GM06990 (cell line): ENCODE data around the gene DAPK2.
"Not testable (repeated sequence)": the region's sequence is repeated elsewhere in the genome, so short reads cannot be mapped to it uniquely, and the experiment has no call there.

ENCODE experiments used
- DNase-seq: peaks from one replicate; pipeline ENCODE4 v3.0.0-alpha.2; 2011; ENCODE audit not compliant: insufficient read length; ENCODE audit errors: extremely low read depth
- H3K27me3 ChIP-seq: replicated peaks from 2 replicates; pipeline ENCODE4 v1.6.0; 2011; ENCODE audit warnings: low read length; ENCODE audit not compliant: control insufficient read depth, insufficient read depth
- H3K36me3 ChIP-seq: 2 replicates; pipeline ENCODE4 v1.5.1; 2011; ENCODE audit warnings: low read length; ENCODE audit not compliant: control insufficient read depth, insufficient read depth
- H3K4me3 ChIP-seq: replicated peaks from 2 replicates; pipeline ENCODE4 v1.5.1; 2011; ENCODE audit warnings: low read depth, mild to moderate bottlenecking, control low read depth, low read length
- TF ChIP-seq, protein P1 (sequence below): IDR thresholded peaks from 2 replicates; pipeline ENCODE4 v1.5.1; 2011; ENCODE audit warnings: low read length, control low read depth, mild to moderate bottlenecking, inconsistent platforms; ENCODE audit not compliant: insufficient read depth, poor library complexity, severe bottlenecking

DAPK2 gene

DNA sequence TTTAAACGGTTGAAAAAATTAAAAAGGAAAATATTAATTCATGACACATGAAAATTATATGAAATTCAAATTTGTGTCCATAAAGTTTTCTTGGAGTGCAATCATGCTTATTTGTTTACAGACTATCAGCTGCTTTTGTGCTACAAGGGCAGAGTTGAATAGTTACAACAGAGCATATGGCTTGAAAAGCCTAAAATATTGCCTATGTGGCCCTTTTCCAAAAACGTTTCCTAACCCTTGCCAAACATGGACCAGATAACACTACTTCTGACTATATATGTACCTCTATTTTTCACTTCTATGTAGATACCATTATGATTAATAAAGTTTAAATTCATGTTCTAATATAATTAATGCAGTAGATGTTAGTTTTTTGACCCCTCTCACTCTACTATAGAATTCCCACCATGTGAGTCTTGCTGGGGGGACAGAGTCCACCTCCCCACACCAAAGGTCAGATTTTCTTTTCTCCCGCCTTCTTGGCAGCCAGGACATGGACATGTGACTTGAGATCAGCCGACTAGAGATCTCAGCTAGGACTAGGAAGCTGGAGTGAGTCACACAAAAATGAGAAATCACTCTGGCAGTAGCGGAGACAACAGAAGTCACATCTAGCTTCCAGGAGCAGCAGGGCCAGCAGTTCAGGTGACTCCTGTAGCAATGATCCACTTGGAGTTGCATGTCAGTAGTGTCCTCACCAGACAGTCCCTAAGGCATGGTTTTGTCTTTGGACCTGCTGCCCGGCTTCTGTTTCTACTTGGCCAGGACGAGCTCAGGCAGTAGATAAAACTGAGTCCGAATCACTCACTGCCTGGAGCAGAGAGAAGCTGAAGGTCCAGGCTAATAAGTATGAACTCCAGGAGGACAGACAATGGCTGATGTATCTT lies 24.9 kb upstream of the DAPK2 start:
- Histone ChIP-seq H3K36me3 (peaks cover 12% of the 10 kb centered on the region), H3K27me3 (no peaks in the 10 kb centered on the region), H3K4me3 (no peak overlapping the region)
- TF ChIP-seq, protein P1, sequence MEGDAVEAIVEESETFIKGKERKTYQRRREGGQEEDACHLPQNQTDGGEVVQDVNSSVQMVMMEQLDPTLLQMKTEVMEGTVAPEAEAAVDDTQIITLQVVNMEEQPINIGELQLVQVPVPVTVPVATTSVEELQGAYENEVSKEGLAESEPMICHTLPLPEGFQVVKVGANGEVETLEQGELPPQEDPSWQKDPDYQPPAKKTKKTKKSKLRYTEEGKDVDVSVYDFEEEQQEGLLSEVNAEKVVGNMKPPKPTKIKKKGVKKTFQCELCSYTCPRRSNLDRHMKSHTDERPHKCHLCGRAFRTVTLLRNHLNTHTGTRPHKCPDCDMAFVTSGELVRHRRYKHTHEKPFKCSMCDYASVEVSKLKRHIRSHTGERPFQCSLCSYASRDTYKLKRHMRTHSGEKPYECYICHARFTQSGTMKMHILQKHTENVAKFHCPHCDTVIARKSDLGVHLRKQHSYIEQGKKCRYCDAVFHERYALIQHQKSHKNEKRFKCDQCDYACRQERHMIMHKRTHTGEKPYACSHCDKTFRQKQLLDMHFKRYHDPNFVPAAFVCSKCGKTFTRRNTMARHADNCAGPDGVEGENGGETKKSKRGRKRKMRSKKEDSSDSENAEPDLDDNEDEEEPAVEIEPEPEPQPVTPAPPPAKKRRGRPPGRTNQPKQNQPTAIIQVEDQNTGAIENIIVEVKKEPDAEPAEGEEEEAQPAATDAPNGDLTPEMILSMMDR = no peak
- DNase-seq = no peak

DNA sequence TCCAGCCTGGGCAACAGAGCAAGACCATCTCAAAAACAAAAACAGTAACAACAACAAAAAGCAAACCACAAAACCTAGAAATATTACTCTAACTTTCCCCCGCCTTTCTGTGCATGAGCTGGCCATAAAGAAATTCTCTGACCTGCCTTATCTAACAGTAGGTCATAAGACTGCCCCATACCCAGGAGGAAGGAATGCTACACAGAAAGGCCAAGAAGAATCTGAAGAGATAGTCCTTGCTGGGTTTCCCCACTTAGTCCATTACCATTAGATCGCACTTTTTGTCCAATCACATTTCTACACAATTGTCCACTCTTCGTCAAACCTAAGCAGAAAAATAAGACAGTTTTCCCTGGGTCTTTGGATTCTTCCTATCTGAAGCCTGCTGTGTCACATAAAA lies 23.8 kb upstream of the DAPK2 start:
- TF ChIP-seq, protein P1 = no peak
- Histone ChIP-seq H3K4me3 (no peak overlapping the region), H3K27me3 (no peaks in the 10 kb centered on the region), H3K36me3 (peaks cover 12% of the 10 kb centered on the region)
- no peak for DNase-seq

DNA sequence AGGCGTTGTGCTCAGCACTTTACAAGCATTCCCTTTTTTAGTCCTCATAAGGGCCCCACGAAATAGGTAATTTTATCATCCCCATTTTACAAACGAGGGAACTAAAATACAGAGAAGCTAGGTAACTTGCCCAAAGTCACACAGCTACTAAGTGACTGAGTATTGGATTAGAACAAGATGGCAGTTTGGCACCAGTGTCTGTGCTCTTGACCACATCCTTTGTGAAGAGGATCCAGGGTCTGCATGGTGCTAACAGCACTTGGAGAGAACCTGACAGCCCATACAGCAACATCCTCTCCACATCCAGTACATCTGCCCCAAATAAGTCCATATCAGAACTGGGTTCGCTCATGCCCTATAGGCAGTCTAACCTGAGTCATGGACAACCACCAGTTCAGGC lies 21.8 kb upstream of the DAPK2 start:
- DNase-seq = no peak
- Histone ChIP-seq H3K36me3 (peaks cover 12% of the 10 kb centered on the region), H3K27me3 (no peaks in the 10 kb centered on the region), H3K4me3 (no peak overlapping the region)
- TF ChIP-seq, protein P1 = no peak

DNA sequence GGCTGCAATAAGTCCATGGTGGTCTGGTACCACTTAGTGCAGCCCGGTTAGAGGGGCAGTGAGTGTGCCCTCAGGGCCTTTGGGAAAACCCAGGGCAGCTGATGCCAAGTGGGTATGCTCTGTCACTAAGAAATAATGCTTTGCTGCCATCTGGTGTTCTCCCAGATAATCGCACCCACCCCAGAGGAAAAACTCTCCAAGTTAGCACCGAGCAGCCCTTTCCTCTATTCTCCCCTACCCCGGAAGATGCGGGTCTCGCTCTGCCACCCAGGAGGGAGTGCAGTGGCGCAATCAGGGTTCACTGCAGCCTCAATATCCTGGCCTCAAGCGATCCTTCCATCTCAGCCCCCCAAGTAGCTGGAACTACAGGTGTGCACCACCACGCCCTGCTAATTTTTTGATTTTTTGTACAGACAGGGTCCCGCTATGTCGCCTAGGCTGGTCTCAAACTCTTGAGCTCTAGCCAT lies 21.3 kb upstream of the DAPK2 start:
- peak; percentile 48 for DNase-seq
- TF ChIP-seq, protein P1 = peak; percentile 69
- Histone ChIP-seq H3K27me3 (no peaks in the 10 kb centered on the region), H3K4me3 (no peak overlapping the region), H3K36me3 (peaks cover 12% of the 10 kb centered on the region)

DNA sequence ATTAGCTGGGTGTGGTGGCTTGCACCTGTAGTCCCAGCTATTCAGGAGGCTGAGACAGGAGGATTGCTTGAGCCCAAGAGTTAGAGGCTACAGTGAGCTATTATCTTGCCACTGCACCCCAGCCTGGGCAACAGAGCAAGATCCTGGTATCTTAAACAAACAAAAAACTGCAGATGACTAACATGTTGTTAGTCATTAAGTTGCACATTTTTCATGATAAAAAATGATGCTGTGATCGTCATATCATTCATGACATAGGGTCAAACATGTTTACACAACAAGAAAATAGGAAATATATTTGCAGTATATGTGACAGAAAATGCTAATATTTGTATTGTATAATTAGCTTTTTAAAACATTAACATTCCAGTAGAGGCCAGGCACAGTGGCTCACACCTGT lies 20.2 kb upstream of the DAPK2 start:
- Histone ChIP-seq H3K27me3 (no peaks in the 10 kb centered on the region), H3K4me3 (no peak overlapping the region), H3K36me3 (peaks cover 5% of the 10 kb centered on the region)
- no peak for DNase-seq
- TF ChIP-seq, protein P1 = no peak

DNA sequence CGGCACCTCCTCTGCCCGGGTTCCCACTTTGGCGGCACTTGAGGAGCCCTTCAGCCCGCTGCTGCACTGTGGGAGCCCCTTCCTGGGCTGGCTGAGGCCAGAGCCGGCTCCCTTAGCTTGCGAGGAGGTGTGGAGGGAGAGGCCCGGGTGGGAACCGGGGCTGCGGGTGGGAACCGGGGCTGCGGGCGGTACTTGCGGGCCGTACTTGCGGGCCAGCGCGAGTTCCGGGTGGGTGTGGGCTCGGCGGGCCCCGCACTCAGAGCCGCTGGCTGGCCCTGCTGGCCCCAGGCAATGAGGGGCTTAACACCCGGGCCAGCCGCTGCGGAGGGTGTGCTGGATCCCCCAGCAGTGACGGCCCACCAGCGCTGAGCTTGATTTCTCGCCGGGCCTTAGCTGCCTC lies 14.4 kb upstream of the DAPK2 start:
- Histone ChIP-seq H3K27me3 (no peaks in the 10 kb centered on the region), H3K36me3 (no peaks in the 10 kb centered on the region), H3K4me3 (no peak overlapping the region)
- TF ChIP-seq, protein P1 = no peak
- DNase-seq = no peak

DNA sequence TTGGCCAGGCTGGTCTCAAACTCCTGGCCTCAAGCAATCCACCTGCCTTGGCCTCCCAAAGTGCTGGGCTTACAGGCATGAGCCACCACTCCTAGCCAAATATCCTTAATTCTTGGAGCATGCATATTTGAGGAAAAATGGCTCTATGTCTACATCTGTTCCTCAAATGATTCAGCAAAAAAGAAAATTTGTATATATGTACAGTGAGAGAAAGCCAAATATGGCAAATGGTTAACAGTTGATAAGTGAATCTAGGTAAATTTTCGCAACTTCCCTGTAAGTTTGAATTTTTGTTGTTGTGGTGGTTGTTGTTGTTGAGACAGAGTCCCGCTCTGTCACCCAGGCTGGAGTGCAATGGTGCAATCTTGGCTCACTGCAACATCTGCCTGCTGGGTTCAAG lies 12.8 kb upstream of the DAPK2 start:
- H3K36me3 ChIP-seq, H3K27me3 ChIP-seq, H3K4me3 ChIP-seq, DNase-seq: not testable (repeated sequence)
